ENCODE results near the gene SKI.
"Not testable (repeated sequence)": the region's sequence is repeated elsewhere in the genome, so short reads cannot be mapped to it uniquely, and the experiment has no call there.

Gene SKI

GRCh38 chr1:2259668-2260402 lies 31.7 kb downstream of the SKI start:
- DNase-seq (ENCODE audit: low read depth, low spot score): no peak

DNA sequence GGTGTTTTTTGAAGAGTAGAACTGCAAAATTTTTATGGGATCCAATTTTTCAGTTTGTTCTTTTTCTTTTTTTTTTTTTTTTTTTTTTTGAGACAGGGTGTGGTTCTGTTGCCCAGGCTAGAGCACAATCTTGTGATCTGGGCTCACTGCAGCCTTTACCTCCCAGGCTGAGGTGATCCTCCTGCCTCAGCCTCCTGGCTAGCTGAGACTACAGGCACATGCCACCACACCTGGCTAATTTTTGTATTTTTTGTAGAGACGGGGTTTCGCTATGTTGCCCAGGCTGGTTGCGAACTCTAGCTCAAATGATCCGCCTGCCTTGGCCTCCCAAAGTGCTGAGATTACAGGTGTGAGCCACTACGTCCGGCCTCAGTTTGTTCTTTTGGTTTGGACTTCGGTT lies 32.4 kb downstream of the SKI start:
- not testable (repeated sequence) for DNase-seq (ENCODE audit: low read depth, low spot score)

GRCh38 chr1:2260917-2261316 lies 32.8 kb downstream of the SKI start:
- no peak for DNase-seq (ENCODE audit: low read depth, low spot score)

- not testable (repeated sequence) for DNase-seq (ENCODE audit: low read depth, low spot score)
These were observed 33.6 kb downstream of the SKI start for GRCh38 chr1:2261476-2262395.

GRCh38 chr1:2266301-2266975 lies 38.3 kb downstream of the SKI start:
- no peak for DNase-seq (ENCODE audit: low read depth, low spot score)

GRCh38 chr1:2267051-2267830 lies 39.1 kb downstream of the SKI start:
- DNase-seq (ENCODE audit: low read depth, low spot score): no peak

- no peak for DNase-seq (ENCODE audit: low read depth, low spot score)
These were observed 39.7 kb downstream of the SKI start for GRCh38 chr1:2267862-2268261.

DNA sequence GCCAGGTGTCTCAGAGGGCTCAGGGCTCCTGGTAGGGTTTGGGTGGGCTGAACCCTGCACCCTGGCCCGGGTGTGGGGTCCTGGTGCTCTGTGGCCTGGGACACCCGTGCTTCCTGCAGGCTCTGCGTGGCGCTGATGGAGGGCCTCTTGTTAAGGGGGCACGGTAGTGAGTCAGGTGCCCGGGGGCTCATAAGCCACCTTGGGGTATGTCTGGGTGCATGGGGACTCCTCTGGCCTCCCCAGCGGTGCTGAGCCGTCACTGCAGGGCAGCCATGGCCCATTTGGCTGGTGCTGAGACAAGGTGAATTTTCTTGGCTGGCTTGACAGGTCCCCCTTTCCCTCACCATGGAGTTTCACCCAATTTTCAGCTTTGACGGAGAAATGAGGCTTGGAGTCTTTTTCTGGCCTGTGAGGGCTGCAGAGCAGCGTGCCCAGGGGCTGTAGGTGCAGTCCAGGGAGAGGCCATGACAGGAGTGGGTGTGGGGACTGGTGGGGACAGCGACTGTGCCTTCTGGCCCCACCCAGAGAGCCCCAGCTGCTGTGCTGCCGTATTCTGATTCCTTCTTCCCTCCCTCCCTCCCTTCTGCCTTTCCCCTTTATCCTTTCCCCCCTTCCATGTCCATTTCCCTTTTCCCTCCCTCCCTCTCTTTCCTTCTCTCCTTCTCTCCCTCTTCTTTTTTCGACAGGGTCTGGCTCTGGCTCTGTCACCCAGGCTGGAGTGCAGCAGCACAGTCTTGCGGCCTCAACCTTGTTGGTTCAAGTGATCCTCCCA lies 40.4 kb downstream of the SKI start:
- no peak for DNase-seq (ENCODE audit: low read depth, low spot score)

DNA sequence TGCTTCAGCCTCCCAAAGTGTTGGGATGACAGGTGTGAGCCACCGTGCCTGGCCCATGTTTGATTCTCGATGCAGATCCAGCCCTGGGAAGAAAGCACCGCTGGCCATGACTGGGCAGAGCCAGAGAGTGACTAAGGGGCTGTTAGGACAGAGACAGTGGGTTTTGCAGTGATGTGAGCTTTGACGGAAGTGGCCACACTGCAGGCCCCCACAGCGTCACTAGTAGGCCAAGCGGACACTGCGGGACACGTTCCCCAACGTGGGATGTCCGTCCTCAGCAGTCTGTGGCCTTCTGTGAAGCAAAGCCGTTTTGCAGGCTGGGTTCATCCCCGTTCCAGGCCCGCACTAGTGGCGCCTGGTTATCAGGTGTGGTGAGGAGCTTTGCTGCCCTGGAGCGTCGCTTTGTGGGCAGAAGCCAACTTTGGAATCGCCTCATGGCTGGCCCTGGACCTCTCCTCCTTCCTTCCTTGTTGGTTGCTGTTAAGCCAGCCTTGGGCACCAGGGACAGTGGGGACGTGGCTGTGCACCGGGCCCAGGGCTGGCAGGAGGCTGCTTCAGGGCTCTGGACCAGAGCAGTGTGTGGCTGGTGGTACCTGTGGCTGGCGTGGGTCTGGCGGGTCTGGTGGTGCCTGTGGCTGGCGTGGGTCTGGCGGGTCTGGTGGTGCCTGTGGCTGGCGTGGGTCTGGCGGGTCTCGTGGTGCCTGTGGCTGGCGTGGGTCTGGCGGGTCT lies 41.2 kb downstream of the SKI start:
- no peak for DNase-seq (ENCODE audit: low read depth, low spot score)

DNA sequence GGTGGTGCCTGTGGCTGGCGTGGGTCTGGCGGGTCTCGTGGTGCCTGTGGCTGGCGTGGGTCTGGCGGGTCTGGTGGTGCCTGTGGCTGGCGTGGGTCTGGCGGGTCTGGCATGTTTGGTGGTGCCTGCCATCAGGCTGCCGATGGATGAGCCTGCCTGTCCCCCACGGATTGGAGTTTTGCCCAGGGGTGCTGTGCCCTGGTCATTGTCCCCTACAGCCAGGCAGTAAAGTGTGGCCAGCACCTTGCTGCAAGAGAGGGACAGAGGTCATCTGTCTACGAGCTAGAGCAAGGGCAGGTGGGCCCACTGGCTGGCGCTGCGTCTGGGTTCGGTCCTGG lies 41.8 kb downstream of the SKI start:
- no peak for DNase-seq (ENCODE audit: low read depth, low spot score)

- DNase-seq (ENCODE audit: low read depth, low spot score): peak; percentile 69
These were observed 42.4 kb downstream of the SKI start for GRCh38 chr1:2270260-2271100.

GRCh38 chr1:2271211-2271721 lies 43.1 kb downstream of the SKI start:
- DNase-seq (ENCODE audit: low read depth, low spot score): peak; percentile 64

DNA sequence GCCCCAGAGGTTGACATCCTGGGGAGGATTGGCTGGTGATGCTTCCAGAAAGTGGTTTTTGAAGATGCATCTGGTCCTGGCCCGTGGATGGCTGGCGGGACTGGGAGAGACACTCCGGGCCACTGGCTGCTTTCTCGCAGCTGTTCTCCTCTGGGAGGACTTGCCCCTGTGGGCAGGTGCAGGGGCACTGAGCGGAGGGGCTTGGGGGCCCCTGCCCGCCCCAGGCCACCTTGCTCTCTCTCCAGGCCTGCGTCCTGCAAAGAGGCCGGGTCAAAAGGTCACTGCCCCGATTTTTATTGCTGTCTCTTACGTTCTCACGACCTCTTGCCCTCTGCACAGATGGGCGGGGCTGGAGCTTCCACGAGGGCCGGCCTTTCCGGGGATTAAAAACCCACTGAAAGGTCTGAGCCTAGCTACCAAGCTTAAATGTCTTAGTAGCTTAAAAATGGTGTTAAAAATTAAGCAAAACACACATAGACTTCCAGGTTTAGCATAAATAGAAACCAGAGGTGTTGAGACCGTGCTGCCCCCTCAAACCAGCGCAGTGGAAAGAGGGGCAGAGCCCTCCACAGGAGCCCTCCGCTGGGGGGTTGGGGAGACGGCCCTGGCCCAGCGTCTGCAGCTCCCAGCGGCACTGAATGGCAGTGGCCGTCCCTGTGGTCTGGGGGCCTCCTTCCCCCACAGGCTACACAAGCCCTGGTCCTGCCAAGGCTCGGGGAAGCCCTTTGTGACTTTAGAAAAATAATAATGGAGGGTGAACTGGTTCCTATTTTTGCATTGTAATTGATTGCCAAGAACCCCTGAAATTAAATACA lies 43.9 kb downstream of the SKI start:
- peak; percentile 79 for DNase-seq (ENCODE audit: low read depth, low spot score)

- no peak for DNase-seq (ENCODE audit: low read depth, low spot score)
These were observed 44.7 kb downstream of the SKI start for GRCh38 chr1:2272686-2273400.

GRCh38 chr1:2273401-2274090 lies 45.4 kb downstream of the SKI start:
- DNase-seq (ENCODE audit: low read depth, low spot score): no peak

- DNase-seq (ENCODE audit: low read depth, low spot score): no peak
These were observed 46.3 kb downstream of the SKI start for GRCh38 chr1:2274231-2274928.

All from ELF-1 (cell line).